Stimulated activated CD8-positive, alpha-beta memory T cell treated with anti-CD3 and anti-CD28 coated beads, Interleukin-15, amount 100 ng/mL, for 1 hour (primary cell): ENCODE measurements around the gene RGS12.

Experiments
- DNase-seq: peaks from one replicate; pipeline ENCODE4 v3.0.0-alpha.2; 2020; ENCODE audit warnings: low read depth

Gene RGS12

GRCh38 chr4:3310301-3311094, 17.7 kb downstream of the RGS12 start:
- DNase-seq, result no peak

- no peak for DNase-seq
Measured at GRCh38 chr4:3311095-3311372, 18.2 kb downstream of the RGS12 start.

GRCh38 chr4:3311489-3312171, 18.8 kb downstream of the RGS12 start:
- DNase-seq, result no peak

GRCh38 chr4:3312362-3312761, 19.5 kb downstream of the RGS12 start:
- DNase-seq, result no peak

GRCh38 chr4:3313139-3313538, 20.3 kb downstream of the RGS12 start:
- DNase-seq, result no peak

GRCh38 chr4:3313556-3314228, 20.9 kb downstream of the RGS12 start:
- no peak for DNase-seq

- DNase-seq, result no peak
Measured at GRCh38 chr4:3314706-3315260, 22.0 kb downstream of the RGS12 start.

GRCh38 chr4:3315566-3315965, 22.7 kb downstream of the RGS12 start:
- DNase-seq, result no peak

- no peak for DNase-seq
Measured at GRCh38 chr4:3316146-3316545, 23.3 kb downstream of the RGS12 start.

GRCh38 chr4:3317011-3317655, 24.3 kb downstream of the RGS12 start:
- no peak for DNase-seq

- no peak for DNase-seq
Measured at GRCh38 chr4:3317656-3318211, 24.9 kb downstream of the RGS12 start.

- DNase-seq, result no peak
Measured at GRCh38 chr4:3318561-3319021, 25.8 kb downstream of the RGS12 start.

- no peak for DNase-seq
Measured at GRCh38 chr4:3320361-3321023, 27.7 kb downstream of the RGS12 start.

- no peak for DNase-seq
Measured at GRCh38 chr4:3321295-3321889, 28.6 kb downstream of the RGS12 start.

GRCh38 chr4:3322059-3322550, 29.3 kb downstream of the RGS12 start:
- no peak for DNase-seq

GRCh38 chr4:3323071-3323481, 30.3 kb downstream of the RGS12 start:
- no peak for DNase-seq

- DNase-seq, result no peak
Measured at GRCh38 chr4:3324093-3324815, 31.4 kb downstream of the RGS12 start.

GRCh38 chr4:3328814-3329663, 36.2 kb downstream of the RGS12 start:
- no peak for DNase-seq

GRCh38 chr4:3329887-3330286, 37.1 kb downstream of the RGS12 start:
- no peak for DNase-seq
